CD14-positive monocyte (primary cell): Measurements from ENCODE around the gene OCEL1. TPM values are rescaled to one million over a fixed set of nuclear protein-coding genes. Genes with fewer than 3 reads are reported as not detected.
A peak's percentile ranks its signal among the peaks of the same experiment; 100 is the strongest.

Experiments used
- DNase-seq, 3 donors: peaks; one replicate each; pipeline ENCODE4 v3.0.0-alpha.2; 2011 to 2022
- H2AFZ ChIP-seq: 2 replicates; pipeline ENCODE4 v1.6.0; 2012; ENCODE audit warnings: mild to moderate bottlenecking, low read depth, low read length, inconsistent platforms; ENCODE audit not compliant: insufficient read depth, poor library complexity, severe bottlenecking
- H3K27ac ChIP-seq, 2 donors: 1 replicate in 1 of 2; 2 replicates in 1 of 2; pipeline ENCODE4 v1.5.1; 2012 to 2013; ENCODE audit warnings: low read length in 2 of 2, control low read depth in 1 of 2, inconsistent platforms in 1 of 2, low read depth in 1 of 2, mild to moderate bottlenecking in 1 of 2
- H3K27me3 ChIP-seq, 2 donors: one replicate each; pipeline versions ENCODE4 v1.6.0 to v1.6.1; 2011 to 2013; ENCODE audit warnings: low read length in 2 of 2; ENCODE audit not compliant: control insufficient read depth in 2 of 2, insufficient read depth in 2 of 2
- H3K36me3 ChIP-seq, 2 donors: replicated peaks in 1 of 2; 1 replicate in 1 of 2; 2 replicates in 1 of 2; pipeline versions ENCODE4 v1.5.1 to v1.6.1; 2012 to 2013; ENCODE audit warnings: low read length in 2 of 2, control low read depth in 1 of 2, inconsistent platforms in 1 of 2, mild to moderate bottlenecking in 1 of 2; ENCODE audit not compliant: insufficient read depth in 2 of 2, control insufficient read depth in 1 of 2
- H3K4me1 ChIP-seq, 2 donors: 1 replicate in 1 of 2; 2 replicates in 1 of 2; pipeline versions ENCODE4 v1.5.1 to v1.6.1; 2012 to 2013; ENCODE audit warnings: low read length in 2 of 2, control low read depth in 1 of 2, inconsistent platforms in 1 of 2, mild to moderate bottlenecking in 1 of 2, moderate library complexity in 1 of 2; ENCODE audit not compliant: insufficient read depth in 2 of 2, control insufficient read depth in 1 of 2
- H3K4me2 ChIP-seq: replicated peaks from 2 replicates; pipeline ENCODE3; 2012; ENCODE audit warnings: low read length, moderate library complexity, mild to moderate bottlenecking; ENCODE audit not compliant: poor library complexity, severe bottlenecking; ENCODE audit errors: extremely low read depth
- H3K4me3 ChIP-seq, 3 experiments: fragments of 200-600 bp in 1 of 3; sonication (generic) in 1 of 3; replicated peaks in 1 of 3; 1 replicate in 2 of 3; 2 replicates in 1 of 3; pipeline ENCODE4 v1.5.1; 2011 to 2013; ENCODE audit warnings: low read length in 3 of 3, mild to moderate bottlenecking in 3 of 3, control low read depth in 2 of 3, low read depth in 2 of 3, inconsistent platforms in 1 of 3, moderate library complexity in 1 of 3
- H3K79me2 ChIP-seq: 2 replicates; pipeline ENCODE4 v1.6.0; 2012; ENCODE audit warnings: mild to moderate bottlenecking, control low read depth, inconsistent platforms, low read length, moderate library complexity; ENCODE audit not compliant: insufficient read depth
- H3K9ac ChIP-seq: 2 replicates; pipeline ENCODE4 v1.6.0; 2017; ENCODE audit warnings: low read length, mild to moderate bottlenecking; ENCODE audit not compliant: insufficient read depth, poor library complexity, severe bottlenecking
- H3K9me3 ChIP-seq, 2 donors: replicated peaks in 1 of 2; 1 replicate in 1 of 2; 2 replicates in 1 of 2; pipeline versions ENCODE4 v1.5.1 to v1.6.1; 2012 to 2013; ENCODE audit warnings: low read length in 2 of 2, control low read depth in 1 of 2; ENCODE audit not compliant: control insufficient read depth in 1 of 2, insufficient read depth in 1 of 2
- H4K20me1 ChIP-seq: 2 replicates; pipeline ENCODE4 v1.6.0; 2012; ENCODE audit warnings: mild to moderate bottlenecking, low read length, control low read depth, moderate library complexity; ENCODE audit not compliant: insufficient read depth
- H3K27ac Mint-ChIP-seq, 7 donors: one replicate each; pipeline ENCODE4 v1.8.0; 2020; ENCODE audit warnings: mild to moderate bottlenecking in 7 of 7, mixed read lengths in 7 of 7, moderate library complexity in 6 of 7, inconsistent platforms in 2 of 7
- H3K27me3 Mint-ChIP-seq, 3 donors: one replicate each; pipeline ENCODE4 v1.8.0; 2021 to 2022; ENCODE audit warnings: low read depth in 3 of 3, mild to moderate bottlenecking in 3 of 3, mixed read lengths in 3 of 3, moderate library complexity in 3 of 3, inconsistent platforms in 1 of 3
- H3K36me3 Mint-ChIP-seq, 2 donors: one replicate each; pipeline ENCODE4 v1.8.0; 2020; ENCODE audit warnings: mixed read lengths in 2 of 2, inconsistent platforms in 1 of 2, mild to moderate bottlenecking in 1 of 2
- H3K4me1 Mint-ChIP-seq: one replicate; pipeline ENCODE4 v1.8.0; 2020; ENCODE audit warnings: mild to moderate bottlenecking, mixed read lengths
- H3K4me3 Mint-ChIP-seq, 2 donors: one replicate each; pipeline ENCODE4 v1.8.0; 2020; ENCODE audit warnings: mild to moderate bottlenecking in 2 of 2, mixed read lengths in 2 of 2, moderate library complexity in 1 of 2
- H3K9me3 Mint-ChIP-seq, 7 donors: one replicate each; pipeline ENCODE4 v1.8.0; 2020 to 2022; ENCODE audit warnings: mixed read lengths in 7 of 7, mild to moderate bottlenecking in 6 of 7, moderate library complexity in 6 of 7, inconsistent platforms in 2 of 7
- WGBS: methylation state at CpG from one replicate; pipeline ENCODE4 v1.1.5; 2013; ENCODE audit warnings: missing lambda C conversion rate; ENCODE audit not compliant: insufficient coverage; 5-methylcytosine and 5-hydroxymethylcytosine counted together
- intact Hi-C, 2 donors: fragments of 100-400 bp; cut with micrococcal nuclease; formaldehyde crosslinking; loops; one replicate each; pipeline versions ENCODE4 v1.15.0 to v1.15.1; 2023
- polyA plus RNA-seq, 3 donors: library from polyadenylated mRNA; depleted of rRNA in 1 of 3; unstranded in 2 of 3; stranded (reverse) in 1 of 3; fragments of 300-500 nt in 2 of 3; fragments of >200 nt in 1 of 3; fragmentation: Illumina TruSeq in 2 of 3; gene quantifications; 1 replicate in 2 of 3; 2 replicates in 1 of 3; pipeline ENCODE4 v1.2.3, GENCODE V29; 2012 to 2021
- TF ChIP-seq, protein P1 (sequence below): fragments of 200-600 bp; IDR thresholded peaks from one replicate; pipeline ENCODE4 v1.8.0; 2022; ENCODE audit warnings: antibody characterized with exemption, mild to moderate bottlenecking

The OCEL1 gene
- polyA plus RNA-seq, 3 donors = 31.8 to 59.9 (median 57.6) TPM

- Histone ChIP-seq H3K4me2 (peak overlapping the region; percentile 93), H3K27me3 (no peaks in the 10 kb centered on the region), H3K9ac (no peak overlapping the region), H3K4me3 (no peak overlapping the region), H4K20me1 (no peaks in the 10 kb centered on the region), H3K79me2 (peaks cover 17% of the 10 kb centered on the region), H2AFZ (no peak overlapping the region), H3K9me3 (no peaks in the 10 kb centered on the region), H3K27ac (no peak overlapping the region), H3K4me1 (peaks cover 16 to 17% of the 10 kb centered on the region in 2 donors), H3K36me3 (peaks cover 9 to 10% of the 10 kb centered on the region in 2 donors)
- H3K9me3 Mint-ChIP-seq = peaks cover 0 to 3% (median 0%) of the 10 kb centered on the region in 7 donors
- intact Hi-C loops = loop anchor here in 1 of 2 donors (2.0 to 10.0 kb wide), 2 partner anchors 39 to 589 kb away; partner anchors contain the start of genes MRPL34 and RPL18A
- DNase-seq = no peak
- H3K4me1 Mint-ChIP-seq = peaks cover 22% of the 10 kb centered on the region
- no peak overlapping the region for H3K4me3 Mint-ChIP-seq
- 100% methylated on average over 1 of the region's 7 CpGs for WGBS
- peak overlapping the region in 2 of 7 donors; percentile 8 to 49 for H3K27ac Mint-ChIP-seq
- H3K36me3 Mint-ChIP-seq = peaks cover 2 to 25% of the 10 kb centered on the region in 2 donors
- TF ChIP-seq, protein P1, sequence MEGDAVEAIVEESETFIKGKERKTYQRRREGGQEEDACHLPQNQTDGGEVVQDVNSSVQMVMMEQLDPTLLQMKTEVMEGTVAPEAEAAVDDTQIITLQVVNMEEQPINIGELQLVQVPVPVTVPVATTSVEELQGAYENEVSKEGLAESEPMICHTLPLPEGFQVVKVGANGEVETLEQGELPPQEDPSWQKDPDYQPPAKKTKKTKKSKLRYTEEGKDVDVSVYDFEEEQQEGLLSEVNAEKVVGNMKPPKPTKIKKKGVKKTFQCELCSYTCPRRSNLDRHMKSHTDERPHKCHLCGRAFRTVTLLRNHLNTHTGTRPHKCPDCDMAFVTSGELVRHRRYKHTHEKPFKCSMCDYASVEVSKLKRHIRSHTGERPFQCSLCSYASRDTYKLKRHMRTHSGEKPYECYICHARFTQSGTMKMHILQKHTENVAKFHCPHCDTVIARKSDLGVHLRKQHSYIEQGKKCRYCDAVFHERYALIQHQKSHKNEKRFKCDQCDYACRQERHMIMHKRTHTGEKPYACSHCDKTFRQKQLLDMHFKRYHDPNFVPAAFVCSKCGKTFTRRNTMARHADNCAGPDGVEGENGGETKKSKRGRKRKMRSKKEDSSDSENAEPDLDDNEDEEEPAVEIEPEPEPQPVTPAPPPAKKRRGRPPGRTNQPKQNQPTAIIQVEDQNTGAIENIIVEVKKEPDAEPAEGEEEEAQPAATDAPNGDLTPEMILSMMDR = no peak
- peaks cover 0 to 5% (median 2%) of the 10 kb centered on the region in 3 donors for H3K27me3 Mint-ChIP-seq
Observed at GRCh38 chr19:17266026-17266425, 40.0 kb downstream of the OCEL1 start.

GRCh38 chr19:17266589-17266974 lies 40.6 kb downstream of the OCEL1 start:
- Histone ChIP-seq H2AFZ (no peak overlapping the region), H3K4me2 (peak overlapping the region; percentile 93), H3K9ac (peak overlapping the region; percentile 24), H3K9me3 (no peaks in the 10 kb centered on the region), H3K36me3 (peaks cover 15 to 16% of the 10 kb centered on the region in 2 donors), H3K27me3 (no peaks in the 10 kb centered on the region), H4K20me1 (no peaks in the 10 kb centered on the region), H3K27ac (peak overlapping the region in 1 of 2 donors; percentile 64), H3K79me2 (peaks cover 17% of the 10 kb centered on the region), H3K4me1 (peaks cover 16 to 17% of the 10 kb centered on the region in 2 donors), H3K4me3 (peak overlapping the region in 2 of 3 experiments; percentile 7 to 98)
- Mint-ChIP-seq H3K4me1 (peaks cover 22% of the 10 kb centered on the region), H3K4me3 (peak overlapping the region; percentile 87 to 90), H3K27me3 (peaks cover 0 to 5% (median 2%) of the 10 kb centered on the region in 3 donors), H3K9me3 (peaks cover 0 to 3% (median 0%) of the 10 kb centered on the region in 7 donors), H3K27ac (peak overlapping the region; percentile 82 to 93 (median 88)), H3K36me3 (peaks cover 8 to 30% of the 10 kb centered on the region in 2 donors)
- intact Hi-C loops = loop anchor here in 1 of 2 donors (2.0 to 10.0 kb wide), 2 partner anchors 38 to 588 kb away; partner anchors contain the start of genes MRPL34 and RPL18A
- no peak for DNase-seq
- TF ChIP-seq, protein P1 = no peak
- 0% methylated on average over 2 of the region's 12 CpGs for WGBS
